RWPE1 (cell line): ENCODE measurements around the gene UGT1A6.
"Not testable (repeated sequence)": the region's sequence is repeated elsewhere in the genome, so short reads cannot be mapped to it uniquely, and the experiment has no call there.

Source experiments
- CTCF ChIA-PET: fragments of 350-600 bp; sonication (Branson Sonifier 250); formaldehyde crosslinking; extraction: SDS; loops from one replicate; lab custom pipeline; 2021; lab: Yijun Ruan, JAX
- POLR2A ChIA-PET: fragments of 400-600 bp; formaldehyde crosslinking; extraction: SDS; loops from one replicate; lab custom pipeline; 2020; ENCODE audit warnings: antibody characterized with exemption; ENCODE audit not compliant: low non-redundant PET; lab: Yijun Ruan, JAX
- DNase-seq: peaks from one replicate; pipeline ENCODE4 v3.0.0; 2012; ENCODE audit warnings: low spot score
- H3K27ac ChIP-seq: fragments of 450-650 bp; 2 replicates; pipeline ENCODE4 v1.5.1; 2017
- CTCF ChIP-seq: fragments of 450-650 bp; conservative IDR thresholded peaks from 2 replicates; pipeline ENCODE4 v1.5.1; 2017; ENCODE audit warnings: low read depth, mild to moderate bottlenecking

Gene UGT1A6

DNA sequence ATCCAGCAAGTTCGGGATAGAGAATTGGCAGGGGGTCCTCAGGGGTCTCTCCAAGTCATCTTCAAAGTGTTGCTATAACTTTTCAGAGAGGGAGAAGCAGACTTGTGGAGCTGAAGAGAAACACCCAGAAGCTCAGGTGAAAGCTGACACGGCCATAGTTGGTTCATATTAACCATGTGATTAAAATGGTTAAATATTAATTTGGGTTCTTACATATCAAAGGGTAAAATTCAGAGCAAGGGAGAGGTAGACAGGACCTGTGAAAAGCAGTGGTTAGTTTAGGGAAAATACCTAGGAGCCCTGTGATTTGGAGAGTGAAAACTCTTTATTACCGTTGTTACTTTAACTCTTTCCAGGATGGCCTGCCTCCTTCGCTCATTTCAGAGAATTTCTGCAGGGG lies at the start of gene UGT1A6:
TSS of gene UGT1A6 (plus strand) at position 243 of the 400 bp plus-strand sequence. CDS start at position 358, 115 bp downstream.
- peak within 1 kb of the TSS; percentile 88 for H3K27ac ChIP-seq
- CTCF ChIA-PET, result interaction anchor here (0.6 to 0.7 kb wide), 2 partner anchors 34 to 1409 kb away, joined by 3 to 6 read pairs; no protein-coding TSS in a partner anchor

GRCh38 chr2:233643128-233643527 lies 49.6 kb upstream of the UGT1A6 start:
- DNase-seq, result no peak
- ChIA-PET POLR2A (no interaction called here), CTCF (interaction anchor here (0.5 to 0.6 kb wide), 2 partner anchors 132 to 273 kb away, joined by 3 read pairs; no protein-coding TSS in a partner anchor)
- no peak overlapping the region for H3K27ac ChIP-seq
- no peak for TF ChIP-seq CTCF

More for the DNA sequence above, at the start of gene UGT1A6:
- DNase-seq, result no peak
- POLR2A ChIA-PET, result no interaction called here
- TF ChIP-seq CTCF, result no peak

DNA sequence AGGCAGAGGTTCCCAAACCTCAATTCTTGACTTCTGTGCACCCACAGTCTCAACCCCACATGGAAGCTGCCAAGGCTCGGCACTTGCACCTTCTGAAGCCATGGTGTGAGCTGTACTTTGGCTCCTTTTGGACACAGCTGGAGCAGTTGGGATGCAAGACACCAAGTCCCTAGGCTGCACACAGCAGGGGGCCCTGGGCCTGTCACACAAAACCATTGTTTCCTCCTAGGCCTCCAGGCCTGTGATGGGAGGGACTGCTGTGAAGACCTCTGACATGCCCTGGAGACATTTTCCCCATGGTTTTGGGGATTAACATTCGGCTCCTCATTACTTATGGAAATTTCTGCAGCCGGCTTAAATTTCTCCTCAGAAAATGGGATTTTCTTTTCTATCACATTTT lies 46.7 kb upstream of the UGT1A6 start:
- H3K27ac ChIP-seq, DNase-seq, POLR2A ChIA-PET, CTCF ChIA-PET: not testable (repeated sequence)

DNA sequence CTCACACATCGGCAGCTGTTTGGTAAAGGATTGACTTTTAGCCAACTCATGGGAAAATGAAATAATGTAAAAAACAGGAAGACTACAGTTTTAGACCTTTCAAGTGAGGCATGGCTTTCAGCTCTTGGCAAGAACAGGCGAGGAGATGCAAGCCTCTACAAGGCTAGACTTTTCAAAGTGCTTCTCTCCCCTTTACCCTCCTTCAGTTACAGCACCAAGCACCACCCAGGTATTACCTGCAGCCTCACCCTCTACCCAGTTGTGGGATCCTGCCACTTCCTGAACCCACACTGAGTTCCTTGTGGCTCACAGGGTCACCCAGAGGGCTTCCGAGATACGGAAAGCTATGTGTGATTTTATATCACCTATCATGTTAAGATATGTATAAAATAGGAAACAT lies 41.7 kb upstream of the UGT1A6 start:
- CTCF ChIA-PET, result interaction anchor here (1.0 kb wide), 1 partner anchor 289 kb away, joined by 4 read pairs; no protein-coding TSS in a partner anchor
- H3K27ac ChIP-seq, result peak overlapping the region; percentile 45
- TF ChIP-seq CTCF, result no peak
- POLR2A ChIA-PET, result no interaction called here
- DNase-seq, result no peak

GRCh38 chr2:233651430-233651829 lies 41.3 kb upstream of the UGT1A6 start:
- ChIA-PET POLR2A (no interaction called here), CTCF (interaction anchor here (1.0 kb wide), 1 partner anchor 288 kb away, joined by 4 read pairs; no protein-coding TSS in a partner anchor)
- TF ChIP-seq CTCF, result no peak
- DNase-seq, result no peak
- H3K27ac ChIP-seq, result peak overlapping the region; percentile 45; the same call in 1 of the 2 replicates

GRCh38 chr2:233654501-233654900 lies 38.2 kb upstream of the UGT1A6 start:
- CTCF ChIA-PET, result no interaction called here
- no peak overlapping the region for H3K27ac ChIP-seq
- DNase-seq, result no peak
- TF ChIP-seq CTCF, result no peak
- POLR2A ChIA-PET, result no interaction called here

- ChIA-PET CTCF (no interaction called here), POLR2A (no interaction called here)
- no peak for TF ChIP-seq CTCF
- no peak overlapping the region for H3K27ac ChIP-seq
- no peak for DNase-seq
These were observed 37.6 kb upstream of the UGT1A6 start for GRCh38 chr2:233655043-233655442.

- POLR2A ChIA-PET, H3K27ac ChIP-seq, CTCF ChIA-PET, DNase-seq: not testable (repeated sequence)
These were observed 36.7 kb upstream of the UGT1A6 start for GRCh38 chr2:233655943-233656342.
